ENCODE measurements around the gene NLRP13. TPM values are rescaled to one million over a fixed set of nuclear protein-coding genes. Genes with fewer than 3 reads are reported as not detected.

Gene NLRP13
- total and polyA plus RNA-seq, 9 of the 15 experiments (the other 6 are each of a cell fraction or from before 2014, with no cell fraction given): not detected

GRCh38 chr19:55940306-55940705, 8.2 kb upstream of the NLRP13 start:
- no peaks in the 10 kb centered on the region for H4K20me1 ChIP-seq (replicated peaks; ENCODE audit: control insufficient read depth, insufficient read depth, low read length)
- intact Hi-C loops (cut with micrococcal nuclease): no loop called here
- FAIRE-seq (no peak), DNase-seq (ENCODE audit: extremely low read depth in 1 of 4, low spot score in 3 of 4) (no peak), ATAC-seq (no peak)
- H3K4me3 ChIP-seq: no peak overlapping the region
- no peaks in the 10 kb centered on the region for H3K79me2 ChIP-seq (ENCODE audit: control insufficient read depth, insufficient read depth, low read length)
- no peaks in the 10 kb centered on the region for H3K4me1 ChIP-seq (replicated peaks in 1 of 2; ENCODE audit: control insufficient read depth in 2 of 2, insufficient read depth in 2 of 2, low read length in 2 of 2)
- under 1% methylated on average over 11 of the region's 11 CpGs for WGBS (ENCODE audit: insufficient coverage, low coverage, missing lambda C conversion rate)
- BruUV-seq (replicated peaks): no TSS peak
- in situ Hi-C loops (cut with MboI): no loop called here
- no peaks in the 10 kb centered on the region for H3K36me3 ChIP-seq (ENCODE audit: control insufficient read depth, insufficient read depth, low read length)
- no peak overlapping the region for H3K9ac ChIP-seq (ENCODE audit: insufficient read depth in 1 of 2, low read depth in 2 of 2, low read length in 2 of 2)
- TF ChIP-seq ZNF24 (IDR thresholded peaks at IDR 0.05) (no peak), ZC3H4 (CRISPR knock-in tag; IDR thresholded peaks at IDR 0.05; ENCODE audit: borderline replicate concordance) (no peak), THRAP3 (IDR thresholded peaks at IDR 0.05; ENCODE audit: borderline replicate concordance) (no peak), ZKSCAN3 (CRISPR knock-in tag; IDR thresholded peaks at IDR 0.05) (no peak), RFX1 (IDR thresholded peaks at IDR 0.05) (no peak), CXXC5 (CRISPR knock-in tag; IDR thresholded peaks at IDR 0.05) (no peak), E2F3 (CRISPR knock-in tag; IDR thresholded peaks at IDR 0.05) (no peak), ZC3H11A (IDR thresholded peaks at IDR 0.05; ENCODE audit: low read depth, low read length) (no peak), E2F6 (IDR thresholded peaks at IDR 0.05; ENCODE audit: borderline replicate concordance in 1 of 2, extremely low read depth in 1 of 2, insufficient read depth in 1 of 2, insufficient read length in 1 of 2, low read depth in 1 of 2, low read length in 1 of 2, poor library complexity in 1 of 2, severe bottlenecking in 1 of 2) (no peak), WHSC1 (IDR thresholded peaks at IDR 0.05; ENCODE audit: low read length) (no peak), ZNF740 (CRISPR knock-in tag; IDR thresholded peaks at IDR 0.05) (no peak), ZNF740 (tag; IDR thresholded peaks at IDR 0.05) (no peak), FOXP1 (CRISPR knock-in tag; IDR thresholded peaks at IDR 0.05) (no peak), ZNF785 (CRISPR knock-in tag; IDR thresholded peaks at IDR 0.05) (no peak), PRPF4 (IDR thresholded peaks at IDR 0.05; ENCODE audit: insufficient read depth, low read depth, low read length, poor library complexity, severe bottlenecking) (no peak), ZNF354B (CRISPR knock-in tag; IDR thresholded peaks at IDR 0.05) (no peak), HIVEP1 (CRISPR knock-in tag; IDR thresholded peaks at IDR 0.05) (no peak), HMG20B (CRISPR knock-in tag; IDR thresholded peaks at IDR 0.05) (no peak), ZNF146 (CRISPR knock-in tag; IDR thresholded peaks at IDR 0.05; ENCODE audit: unreplicated experiment) (no peak), ZNF512 (tag; IDR thresholded peaks at IDR 0.05) (no peak), ZNF197 (CRISPR knock-in tag; IDR thresholded peaks at IDR 0.05; ENCODE audit: low read depth) (no peak)
- no peaks in the 10 kb centered on the region for H3K9me1 ChIP-seq (ENCODE audit: control insufficient read depth, insufficient read depth, low read length)
- H3K9me3 ChIP-seq (replicated peaks; ENCODE audit: control insufficient read depth, insufficient read depth, low read depth, low read length): no peaks in the 10 kb centered on the region
- CTCF ChIA-PET (ENCODE audit: low intra/inter-chr PET ratio): no interaction called here
- POLR2A ChIA-PET: interaction anchor here (0.8 kb wide), 1 partner anchor 1774 kb away, joined by 3 read pairs; no protein-coding TSS in a partner anchor
- no peak overlapping the region for H3K4me2 ChIP-seq (ENCODE audit: insufficient read depth, low read length)
- H3K27ac ChIP-seq (ENCODE audit: extremely low read depth, low read depth, low read length): no peak overlapping the region
- H2AFZ ChIP-seq (ENCODE audit: low read depth, low read length): no peak overlapping the region
- peaks cover 3 to 25% of the 10 kb centered on the region in 2 experiments; a peak in 3 of 5 replicates for H3K27me3 ChIP-seq (ENCODE audit: control insufficient read depth in 2 of 2, insufficient read depth in 2 of 2, low read length in 2 of 2)
